ENCODE data around the gene TJP1. TPM values are rescaled to one million over a fixed set of nuclear protein-coding genes. Genes with fewer than 3 reads are reported as not detected.

TJP1 gene
- 76.4 TPM for total RNA-seq

- DNase-seq, result peak; percentile 53
These were observed at the start of gene TJP1 for GRCh38 chr15:29822100-29822683. TJP1 (minus strand) TSS chr15:29822468; CDS start chr15:29822028, 440 bp downstream.

GRCh38 chr15:29871401-29871800 lies 49.1 kb upstream of the TJP1 start:
- DNase-seq, result no peak

GRCh38 chr15:29870495-29871151 lies 48.4 kb upstream of the TJP1 start:
- DNase-seq, result peak; percentile 30

DNA sequence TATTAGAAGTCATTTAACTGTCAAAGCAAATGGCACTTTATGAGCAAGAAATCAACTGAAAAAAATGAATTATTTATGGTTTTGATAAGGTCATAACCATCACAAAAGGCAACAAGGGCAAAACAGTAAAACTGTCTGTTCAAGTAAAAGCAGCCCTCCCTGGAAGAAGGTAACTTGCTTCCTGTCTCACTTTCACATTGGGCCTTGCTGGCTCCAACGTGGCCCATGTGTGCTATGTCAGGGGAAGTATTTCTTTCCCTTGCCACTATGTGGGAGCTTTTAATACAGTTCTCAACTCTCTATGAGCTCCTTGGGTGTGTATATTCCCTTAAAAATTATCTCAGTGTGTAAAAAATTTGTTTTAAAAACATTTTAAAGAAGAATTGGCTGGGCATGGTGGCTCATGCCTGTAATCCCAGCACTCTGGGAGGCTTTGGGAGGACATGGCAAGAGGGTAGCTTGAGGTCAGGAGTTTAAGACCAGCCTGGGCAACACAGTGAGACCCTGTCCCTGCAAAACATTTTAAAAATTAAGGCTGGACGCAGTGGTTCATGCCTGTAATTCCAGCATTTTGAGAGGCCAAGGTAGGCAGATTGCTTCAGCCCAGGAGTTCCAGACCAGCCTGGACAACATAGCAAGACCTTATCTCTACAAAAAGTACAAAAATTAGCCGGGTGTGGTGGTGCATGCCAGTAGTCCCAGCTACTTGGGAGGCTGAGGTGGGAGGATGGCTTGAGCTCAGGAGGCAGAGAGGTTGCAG lies 45.2 kb upstream of the TJP1 start:
- no peak for DNase-seq

DNA sequence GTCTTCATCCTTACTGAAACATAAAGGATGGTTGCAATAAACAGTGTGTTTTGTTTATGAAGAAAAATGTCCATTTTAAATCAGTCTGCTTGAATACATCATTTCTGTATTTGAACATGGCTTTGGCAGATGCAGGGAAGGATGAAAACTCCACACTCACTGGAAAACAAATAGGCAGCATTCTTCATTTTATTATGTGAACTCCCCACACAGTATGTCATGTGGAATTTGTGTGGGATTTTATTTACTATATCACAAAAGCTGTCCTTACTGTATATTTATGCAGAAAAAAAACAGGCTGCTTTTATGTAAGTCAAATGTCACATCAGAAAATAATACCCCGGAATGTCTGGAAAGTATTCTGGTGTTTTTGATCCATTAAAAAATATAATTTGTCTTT lies 44.1 kb upstream of the TJP1 start:
- DNase-seq, result peak; percentile 8

- no peak for DNase-seq
These were observed 42.2 kb upstream of the TJP1 start for GRCh38 chr15:29864501-29864900.

DNA sequence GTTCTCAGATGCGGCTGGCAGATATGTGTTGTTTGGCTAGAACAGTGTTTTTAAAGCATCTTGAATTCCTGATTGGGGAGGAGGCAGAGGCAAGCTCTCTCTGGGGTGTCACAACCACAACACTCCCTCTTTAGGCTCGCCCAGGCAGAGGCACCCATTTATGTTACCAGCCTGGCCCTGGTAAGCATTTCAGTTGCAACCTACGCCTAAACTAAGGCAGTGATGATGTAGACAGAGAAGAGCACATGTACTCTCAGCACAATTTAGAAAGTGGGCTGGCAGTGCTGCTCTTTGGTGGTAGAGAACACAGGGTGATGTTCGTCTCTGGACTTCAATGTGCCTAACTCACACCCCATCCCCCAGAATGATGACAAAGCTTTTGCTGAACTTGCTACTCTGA lies 41.2 kb upstream of the TJP1 start:
- DNase-seq, result no peak

GRCh38 chr15:29862271-29862670 lies 40.0 kb upstream of the TJP1 start:
- DNase-seq, result no peak

- no peak for DNase-seq
These were observed 38.6 kb upstream of the TJP1 start for GRCh38 chr15:29860872-29861271.

- DNase-seq, result no peak
These were observed 37.9 kb upstream of the TJP1 start for GRCh38 chr15:29859973-29860715.

- DNase-seq, result no peak
These were observed 37.0 kb upstream of the TJP1 start for GRCh38 chr15:29859293-29859692.

DNA sequence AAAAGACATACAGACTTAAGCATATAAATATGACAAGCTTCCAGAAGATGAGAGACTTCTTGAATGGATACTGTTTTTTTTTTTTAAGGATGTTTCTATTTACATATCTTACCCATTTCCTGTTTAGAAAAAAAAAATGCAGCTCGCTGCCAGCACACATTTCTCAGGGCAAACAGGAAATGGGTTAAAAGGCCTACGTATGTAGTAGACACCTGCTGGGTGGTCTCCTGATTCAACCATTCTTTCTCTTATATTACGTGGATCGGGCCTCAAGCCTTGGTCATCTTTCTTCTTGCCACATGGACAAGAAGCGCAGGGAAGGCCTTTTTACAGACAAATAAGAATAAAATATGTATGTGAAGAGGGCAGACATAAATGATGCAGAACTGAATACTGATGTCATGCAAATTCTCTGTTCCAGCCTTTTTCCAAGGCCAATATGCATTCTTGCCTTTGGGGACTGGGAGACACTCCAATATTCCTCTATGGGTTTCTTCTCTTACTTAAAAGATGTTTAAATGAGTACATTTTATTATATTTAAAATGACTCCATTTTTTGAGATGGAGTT lies 35.0 kb upstream of the TJP1 start:
- DNase-seq, result no peak

DNA sequence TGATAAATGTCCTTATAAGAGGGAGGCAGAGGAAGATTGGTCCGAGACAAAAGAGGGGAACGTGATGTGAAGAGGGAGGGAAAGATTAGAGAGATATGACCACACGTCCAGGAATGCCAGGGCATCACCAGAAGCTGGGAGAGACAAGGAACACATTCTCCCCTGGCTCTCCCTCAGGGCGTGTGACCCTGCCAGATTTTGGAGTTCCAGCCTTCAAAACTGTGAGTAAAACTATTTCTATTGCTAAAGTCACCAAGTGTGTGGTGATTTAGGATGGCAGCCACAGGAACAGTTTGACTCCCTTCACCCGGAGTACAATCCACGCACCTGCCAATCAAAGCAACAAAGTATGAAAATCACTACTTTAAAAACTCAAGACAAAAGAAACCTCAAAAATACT lies 32.1 kb upstream of the TJP1 start:
- DNase-seq, result no peak

GRCh38 chr15:29853211-29853987 lies 31.1 kb upstream of the TJP1 start:
- no peak for DNase-seq

DNA sequence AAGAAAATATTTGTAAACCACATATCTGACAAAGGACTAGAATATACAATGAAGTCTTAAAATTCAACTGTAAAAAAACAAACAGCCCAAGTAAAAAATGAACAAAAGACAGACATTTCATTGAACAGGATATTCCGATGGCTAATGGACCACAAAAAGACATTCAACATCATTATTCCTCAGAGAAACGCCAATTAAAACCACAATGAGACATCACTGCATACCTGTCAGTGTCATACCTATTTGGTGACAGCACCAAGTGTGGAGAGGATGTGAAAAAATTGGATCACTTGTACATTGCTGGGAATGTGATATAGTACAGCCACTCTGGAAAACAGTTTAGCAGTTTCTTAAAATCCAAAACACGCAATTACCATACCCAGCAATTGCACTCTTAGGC lies 29.9 kb upstream of the TJP1 start:
- DNase-seq, result no peak

GRCh38 chr15:29849716-29850115 lies 27.4 kb upstream of the TJP1 start:
- no peak for DNase-seq

DNA sequence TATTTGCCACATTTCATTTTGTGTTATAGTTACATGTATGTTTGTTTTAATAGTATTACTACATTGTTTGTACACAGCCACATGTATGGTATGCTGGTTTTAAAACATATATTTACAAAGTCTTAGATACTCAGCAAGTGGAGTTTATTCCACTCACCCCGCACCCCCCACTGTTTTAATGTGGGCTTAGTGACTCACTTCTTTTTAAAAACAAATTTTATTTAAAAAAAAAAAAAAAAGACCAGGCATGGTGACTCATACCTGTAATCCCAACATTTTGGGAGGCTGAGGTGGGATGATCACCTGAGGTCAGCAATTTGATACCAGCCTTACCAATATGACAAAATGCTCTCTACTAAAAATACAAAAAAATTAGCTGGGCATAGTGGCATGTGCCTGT lies 26.9 kb upstream of the TJP1 start:
- no peak for DNase-seq

DNA sequence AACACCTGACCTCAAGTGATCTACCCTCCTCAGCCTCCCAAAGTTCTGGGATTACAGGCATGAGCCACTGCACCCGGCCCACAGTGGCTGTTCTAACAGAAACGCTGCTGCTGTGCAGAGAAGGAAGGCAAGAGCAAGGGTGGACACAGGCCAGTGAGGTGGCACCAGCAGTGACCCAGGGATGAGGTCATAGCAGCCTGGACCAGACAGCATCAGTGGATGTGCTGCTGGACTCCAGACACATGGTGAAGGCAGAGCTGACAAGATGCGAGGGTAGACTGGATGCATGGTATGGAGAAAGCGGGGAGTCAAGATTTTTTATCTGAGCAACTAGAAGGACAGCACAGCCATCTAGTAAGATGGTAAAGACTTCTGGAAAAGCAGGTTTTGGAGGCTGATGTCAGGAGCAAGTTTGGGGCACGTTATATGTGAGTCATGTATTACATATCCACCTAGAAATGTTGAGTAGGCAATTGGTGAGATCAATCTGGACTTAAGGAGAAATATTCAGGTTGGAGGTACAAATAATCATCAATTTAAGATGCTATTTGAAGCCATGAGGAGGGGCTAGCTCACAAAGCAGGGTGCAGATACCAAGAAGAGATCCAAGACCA lies 22.1 kb upstream of the TJP1 start:
- no peak for DNase-seq

DNA sequence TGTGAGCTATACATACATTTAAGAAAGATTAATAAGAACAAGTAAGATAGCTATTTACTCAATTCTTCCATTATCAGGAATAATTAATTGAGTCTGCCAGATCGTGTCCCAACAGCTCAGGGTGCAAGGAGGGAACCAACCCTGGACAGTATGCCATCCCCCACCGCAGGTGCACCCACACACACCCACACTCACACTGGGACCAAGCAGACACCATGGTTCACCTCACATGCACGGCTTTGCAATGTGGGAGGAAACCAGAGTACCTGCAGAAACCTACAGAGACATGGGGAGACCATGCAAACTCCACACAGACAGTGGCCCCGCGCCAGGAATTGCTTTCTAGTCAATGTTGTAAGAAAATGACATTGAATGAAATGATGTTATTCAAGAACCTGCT lies 20.0 kb upstream of the TJP1 start:
- DNase-seq, result no peak

DNA sequence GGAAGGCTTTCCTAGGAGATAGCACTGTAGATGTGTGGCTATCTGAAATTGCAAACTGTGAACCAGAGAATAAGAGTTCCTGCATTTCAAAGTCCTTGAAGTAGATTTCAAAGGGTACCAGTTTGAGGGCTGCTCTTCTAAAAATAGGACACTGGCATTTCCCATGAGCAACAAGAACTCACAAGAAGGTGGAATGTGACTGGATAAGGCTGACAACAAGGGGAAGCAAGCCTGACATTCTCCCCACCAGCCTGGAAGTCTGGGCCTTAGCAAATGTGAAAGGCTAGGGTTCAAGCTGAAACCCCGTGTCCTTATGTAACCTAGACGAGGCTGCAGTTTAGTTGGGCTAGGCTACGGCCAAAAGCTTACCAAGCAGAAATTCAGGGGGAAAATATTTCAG lies 18.7 kb upstream of the TJP1 start:
- DNase-seq, result no peak

DNA sequence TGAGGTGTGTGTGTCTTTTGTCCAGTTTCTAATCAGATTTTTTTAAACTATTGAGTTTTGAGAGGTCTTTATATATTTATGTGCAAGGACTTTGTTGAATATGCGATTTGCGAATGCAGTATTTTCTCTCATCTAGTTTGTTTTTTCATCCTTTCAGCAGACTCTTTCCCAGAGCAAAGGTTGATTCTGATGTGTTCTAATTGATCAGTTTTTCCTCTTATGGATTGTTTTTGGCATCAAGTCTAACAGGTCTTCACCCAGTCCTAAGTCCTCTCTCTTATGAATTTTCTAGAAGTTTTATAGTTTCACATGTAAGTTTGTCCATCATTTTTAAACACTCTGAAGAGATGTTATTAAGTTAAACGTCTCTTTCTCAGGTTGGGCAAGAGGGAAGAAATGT lies 17.8 kb upstream of the TJP1 start:
- no peak for DNase-seq
